Mesenchymal stem cell (in vitro differentiated cells and primary cell): Measurements from ENCODE around the gene HEMK1.
A peak's percentile ranks its signal among the peaks of the same experiment; 100 is the strongest.

Experiments used
- DNase-seq: peaks from one replicate; pipeline ENCODE4 v3.0.0-alpha.2; 2013
- H2AFZ ChIP-seq: one replicate; pipeline ENCODE4 v1.6.1; 2013; ENCODE audit warnings: low read depth, mild to moderate bottlenecking, control low read depth, inconsistent platforms, low read length, moderate library complexity
- H2AK5ac ChIP-seq: 2 replicates; pipeline ENCODE4 v1.6.1; 2013; ENCODE audit warnings: low read length, moderate library complexity, mild to moderate bottlenecking, inconsistent platforms; ENCODE audit not compliant: severe bottlenecking
- H2BK120ac ChIP-seq: one replicate; pipeline ENCODE4 v1.6.1; 2013; ENCODE audit warnings: low read depth, mild to moderate bottlenecking, inconsistent platforms, low read length, moderate library complexity
- H2BK12ac ChIP-seq, 2 experiments: one replicate each; pipeline ENCODE4 v1.6.1; 2013; ENCODE audit warnings: inconsistent platforms in 2 of 2, low read length in 2 of 2, mild to moderate bottlenecking in 2 of 2, moderate library complexity in 2 of 2, control low read depth in 1 of 2
- H2BK15ac ChIP-seq: one replicate; pipeline ENCODE4 v1.6.1; 2013; ENCODE audit warnings: mild to moderate bottlenecking, low read depth, inconsistent platforms; ENCODE audit not compliant: poor library complexity, severe bottlenecking
- H2BK5ac ChIP-seq: 2 replicates; pipeline ENCODE4 v1.6.1; 2013; ENCODE audit warnings: low read depth, mild to moderate bottlenecking, low read length, control low read depth, inconsistent platforms; ENCODE audit not compliant: poor library complexity, severe bottlenecking
- H3K14ac ChIP-seq, 2 experiments: one replicate each; pipeline ENCODE4 v1.6.1; 2013; ENCODE audit warnings: inconsistent platforms in 2 of 2, low read length in 2 of 2, control low read depth in 1 of 2, mild to moderate bottlenecking in 1 of 2, moderate library complexity in 1 of 2
- H3K18ac ChIP-seq, 2 experiments: one replicate each; pipeline ENCODE4 v1.6.1; 2013; ENCODE audit warnings: inconsistent platforms in 2 of 2, low read length in 2 of 2, control low read depth in 1 of 2, low read depth in 1 of 2, mild to moderate bottlenecking in 1 of 2
- H3K23ac ChIP-seq, 2 experiments: one replicate each; pipeline ENCODE4 v1.6.1; 2013; ENCODE audit warnings: inconsistent platforms in 2 of 2, low read length in 2 of 2, mild to moderate bottlenecking in 2 of 2, moderate library complexity in 2 of 2, control low read depth in 1 of 2
- H3K27ac ChIP-seq: 2 replicates; pipeline ENCODE4 v1.5.1; 2013; ENCODE audit warnings: mild to moderate bottlenecking, moderate library complexity, low read length, control low read depth, inconsistent platforms; ENCODE audit not compliant: poor library complexity, severe bottlenecking
- H3K27me3 ChIP-seq, 2 experiments: 2 replicates each; pipeline versions ENCODE4 v1.6.1 to v1.7.0; 2013; ENCODE audit warnings: low read length in 2 of 2, mild to moderate bottlenecking in 2 of 2, moderate library complexity in 2 of 2, control low read depth in 1 of 2, inconsistent platforms in 1 of 2; ENCODE audit not compliant: control insufficient read depth in 1 of 2, insufficient read depth in 1 of 2
- H3K36me3 ChIP-seq, 2 experiments: 2 replicates each; pipeline versions ENCODE4 v1.6.1 to v1.7.0; 2013; ENCODE audit warnings: low read length in 2 of 2, control low read depth in 1 of 2, inconsistent platforms in 1 of 2, low read depth in 1 of 2, mild to moderate bottlenecking in 1 of 2; ENCODE audit not compliant: insufficient read depth in 2 of 2, control insufficient read depth in 1 of 2
- H3K4ac ChIP-seq, 2 experiments: one replicate each; pipeline ENCODE4 v1.6.1; 2013; ENCODE audit warnings: inconsistent platforms in 2 of 2, low read length in 2 of 2, mild to moderate bottlenecking in 2 of 2, moderate library complexity in 2 of 2, control low read depth in 1 of 2, low read depth in 1 of 2
- H3K4me1 ChIP-seq: 2 replicates; pipeline ENCODE4 v1.6.1; 2013; ENCODE audit warnings: low read depth, low read length, control low read depth; ENCODE audit not compliant: control insufficient read depth, insufficient read depth
- H3K4me2 ChIP-seq: 2 replicates; pipeline ENCODE4 v1.6.1; 2013; ENCODE audit warnings: low read length, mild to moderate bottlenecking, inconsistent platforms; ENCODE audit not compliant: poor library complexity, severe bottlenecking
- H3K4me3 ChIP-seq, 2 experiments: 2 replicates each; pipeline versions ENCODE4 v1.5.1 to v1.7.0; 2013; ENCODE audit warnings: low read length in 2 of 2, mild to moderate bottlenecking in 2 of 2, control low read depth in 1 of 2, low read depth in 1 of 2; ENCODE audit not compliant: insufficient read depth in 1 of 2
- H3K79me1 ChIP-seq: replicated peaks from 2 replicates; pipeline ENCODE4 v1.6.1; 2013; ENCODE audit warnings: mild to moderate bottlenecking, control low read depth, low read length, inconsistent platforms; ENCODE audit not compliant: poor library complexity, severe bottlenecking
- H3K9ac ChIP-seq: 2 replicates; pipeline ENCODE4 v1.7.0; 2013; ENCODE audit warnings: mild to moderate bottlenecking, low read length, moderate library complexity
- H3K9me3 ChIP-seq: 2 replicates; pipeline ENCODE4 v1.7.0; 2013; ENCODE audit warnings: mild to moderate bottlenecking, low read length; ENCODE audit not compliant: control insufficient read depth
- H4K8ac ChIP-seq: one replicate; pipeline ENCODE4 v1.6.1; 2013; ENCODE audit warnings: inconsistent platforms, mild to moderate bottlenecking, low read length, moderate library complexity
- H4K91ac ChIP-seq: one replicate; pipeline ENCODE4 v1.6.1; 2013; ENCODE audit warnings: mild to moderate bottlenecking, low read length, inconsistent platforms
- WGBS: methylation state at CpG from one replicate; pipeline ENCODE4 v1.1.7; 2013; ENCODE audit warnings: mixed read lengths; 5-methylcytosine and 5-hydroxymethylcytosine counted together

The HEMK1 gene

DNA sequence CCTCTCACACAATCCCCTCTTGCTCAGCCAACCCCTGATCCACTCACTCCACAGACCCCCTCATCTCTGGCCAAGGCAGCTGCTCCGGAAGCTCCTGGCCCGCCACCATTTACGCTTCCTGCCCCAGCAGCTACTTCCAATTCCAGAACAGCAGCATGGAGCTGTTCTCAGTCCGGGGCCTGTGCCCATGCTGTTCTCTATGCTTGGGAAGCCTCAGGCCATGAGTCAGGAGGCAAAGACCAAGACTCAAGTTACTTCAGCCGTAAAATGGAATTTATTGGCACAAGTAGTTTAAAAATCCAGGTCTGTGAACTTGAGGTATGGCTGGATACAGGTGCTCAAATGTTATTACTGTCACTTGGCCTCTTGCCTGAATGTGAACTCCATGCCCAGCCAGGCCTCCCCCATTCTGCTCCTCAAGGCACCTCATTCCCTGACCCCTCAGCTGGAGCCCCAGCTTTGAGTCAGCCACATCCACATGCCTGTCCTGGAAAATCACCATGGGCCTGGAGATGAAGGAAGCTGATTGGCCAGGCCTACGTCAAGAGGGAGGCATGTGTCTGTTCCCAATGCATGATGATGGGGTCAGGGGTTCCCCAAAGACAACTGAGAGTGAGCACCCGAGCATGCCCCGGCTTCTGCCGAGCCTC is 34.5 kb upstream of the HEMK1 start:
- no peak overlapping the region for H2AFZ ChIP-seq
- H2BK12ac ChIP-seq = no peak overlapping the region
- no peak for DNase-seq
- no peak overlapping the region for H3K23ac ChIP-seq
- H2BK5ac ChIP-seq = no peak overlapping the region
- no peaks in the 10 kb centered on the region for H3K36me3 ChIP-seq
- no peaks in the 10 kb centered on the region for H3K79me1 ChIP-seq
- no peak overlapping the region for H3K14ac ChIP-seq
- H4K8ac ChIP-seq = no peak overlapping the region
- no peak overlapping the region for H3K4me2 ChIP-seq
- H3K27ac ChIP-seq = peak overlapping the region; percentile 17
- H3K27me3 ChIP-seq = peaks cover 58 to 95% of the 10 kb centered on the region in 2 experiments
- WGBS = 84% methylated on average over 9 of the region's 9 CpGs
- no peak overlapping the region for H2BK120ac ChIP-seq
- H3K18ac ChIP-seq = no peak overlapping the region
- no peak overlapping the region for H3K4ac ChIP-seq
- no peaks in the 10 kb centered on the region for H3K9me3 ChIP-seq
- no peak overlapping the region for H3K4me3 ChIP-seq
- peaks cover 45% of the 10 kb centered on the region for H3K4me1 ChIP-seq
- no peak overlapping the region for H2AK5ac ChIP-seq
- no peak overlapping the region for H4K91ac ChIP-seq
- H2BK15ac ChIP-seq = no peak overlapping the region
- no peak overlapping the region for H3K9ac ChIP-seq

DNA sequence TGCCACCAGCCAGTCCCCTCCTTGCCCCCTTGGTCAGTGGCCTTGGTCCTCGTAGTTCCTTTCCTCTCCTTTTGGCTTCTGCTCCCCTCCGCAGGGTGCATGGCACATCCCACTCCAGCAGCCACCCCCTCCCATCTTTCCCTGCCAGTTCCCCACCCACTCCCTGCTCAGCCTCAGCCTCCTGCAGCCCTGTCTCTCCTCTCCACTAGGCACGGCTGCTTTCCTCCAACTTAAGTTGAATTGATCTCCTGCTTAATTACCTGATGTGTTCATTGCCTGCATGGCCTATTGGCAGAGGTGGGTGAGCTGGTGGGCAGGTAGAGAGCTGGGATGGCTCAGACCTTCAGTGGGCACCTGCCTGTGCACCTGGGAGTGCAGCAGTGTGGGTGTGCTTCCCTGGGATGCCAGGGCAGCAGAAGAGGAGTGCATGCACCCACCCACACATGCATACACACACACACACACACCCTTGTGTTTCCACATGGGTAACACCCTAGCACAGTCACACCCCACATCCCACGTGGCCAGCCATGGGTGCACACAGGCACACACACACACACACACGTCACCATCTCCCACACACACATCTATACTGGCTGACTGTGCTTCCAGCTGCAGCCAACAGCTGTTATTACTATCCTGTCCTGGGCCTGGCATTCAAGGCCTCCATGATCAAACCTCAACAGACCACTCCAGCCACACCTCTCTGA is 32.7 kb upstream of the HEMK1 start:
- no peak overlapping the region for H3K4me3 ChIP-seq
- H3K18ac ChIP-seq = no peak overlapping the region

DNA sequence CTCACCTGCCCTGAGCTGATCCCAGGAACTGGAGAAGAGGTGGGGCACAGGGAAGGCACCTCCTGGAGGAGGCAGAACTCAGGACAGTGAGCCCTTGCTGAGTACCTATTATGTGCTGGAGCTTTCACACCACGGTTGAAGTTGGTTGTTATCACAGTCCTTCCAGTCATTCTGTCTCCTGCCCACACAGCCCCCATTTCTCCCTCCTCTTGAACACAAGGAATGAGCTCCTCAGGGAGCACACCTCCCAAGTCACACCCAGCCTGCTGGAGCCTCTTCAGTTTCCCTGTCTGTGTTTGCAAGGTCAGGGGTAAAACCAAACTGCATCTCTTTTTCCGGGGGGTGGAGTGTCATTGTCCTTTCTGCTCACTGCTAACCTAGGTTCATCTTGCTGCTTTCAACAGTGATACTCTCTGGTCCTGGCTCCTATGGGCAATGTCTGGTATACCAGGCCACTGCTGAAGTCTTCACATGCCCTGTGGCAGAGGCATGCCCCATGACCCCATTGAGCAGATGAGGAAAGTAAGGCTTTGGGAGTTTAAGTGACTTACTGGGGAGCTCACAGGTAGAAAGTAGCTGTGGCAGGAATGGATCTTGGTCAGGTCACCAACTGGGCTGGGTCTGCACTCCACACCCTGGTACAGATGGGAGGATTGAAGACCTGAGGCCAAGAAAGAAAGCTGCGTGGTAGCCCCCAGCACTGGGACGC is 31.7 kb upstream of the HEMK1 start:
- Histone ChIP-seq H2BK120ac (no peak overlapping the region), H2BK15ac (no peak overlapping the region), H2AK5ac (no peak overlapping the region), H2AFZ (no peak overlapping the region), H3K23ac (no peak overlapping the region), H3K4me3 (no peak overlapping the region), H3K9me3 (no peaks in the 10 kb centered on the region), H2BK5ac (no peak overlapping the region), H3K4ac (no peak overlapping the region), H3K14ac (no peak overlapping the region), H4K8ac (no peak overlapping the region), H3K4me1 (peaks cover 26% of the 10 kb centered on the region), H2BK12ac (no peak overlapping the region), H3K36me3 (no peaks in the 10 kb centered on the region), H3K4me2 (no peak overlapping the region), H3K27ac (no peak overlapping the region), H3K18ac (no peak overlapping the region), H4K91ac (no peak overlapping the region), H3K27me3 (peaks cover 53 to 92% of the 10 kb centered on the region in 2 experiments), H3K79me1 (no peaks in the 10 kb centered on the region), H3K9ac (no peak overlapping the region)
- no peak for DNase-seq
- 72% methylated on average over 4 of the region's 4 CpGs for WGBS

More for the DNA sequence above, 32.7 kb upstream of the HEMK1 start:
- no peak overlapping the region for H2BK15ac ChIP-seq
- no peak overlapping the region for H4K91ac ChIP-seq
- H3K9me3 ChIP-seq = no peaks in the 10 kb centered on the region
- H3K27me3 ChIP-seq = peaks cover 57 to 96% of the 10 kb centered on the region in 2 experiments
- H2BK5ac ChIP-seq = no peak overlapping the region
- no peak overlapping the region for H3K27ac ChIP-seq
- DNase-seq = no peak
- no peaks in the 10 kb centered on the region for H3K36me3 ChIP-seq
- 62% methylated on average over 4 of the region's 5 CpGs for WGBS
- H3K9ac ChIP-seq = no peak overlapping the region
- H4K8ac ChIP-seq = no peak overlapping the region
- no peak overlapping the region for H3K4me2 ChIP-seq
- H3K14ac ChIP-seq = no peak overlapping the region
- no peak overlapping the region for H3K23ac ChIP-seq
- no peak overlapping the region for H2AK5ac ChIP-seq
- peaks cover 35% of the 10 kb centered on the region for H3K4me1 ChIP-seq
- H2BK12ac ChIP-seq = no peak overlapping the region
- no peak overlapping the region for H3K4ac ChIP-seq
- H2AFZ ChIP-seq = no peak overlapping the region
- no peaks in the 10 kb centered on the region for H3K79me1 ChIP-seq
- no peak overlapping the region for H2BK120ac ChIP-seq
